GM13976 (cell line): ENCODE data around the gene CHMP1B.

Source experiments
- DNase-seq: peaks from one replicate; pipeline ENCODE4 v3.0.0; 2012; ENCODE audit warnings: low spot score
- in situ Hi-C: fragments of 300-500 bp; cut with MboI; formaldehyde crosslinking; loops from one replicate; pipeline ENCODE4 v1.12.0; 2022; ENCODE audit warnings: low sequenced_read_pairs, mixed read lengths, inconsistent platforms; ENCODE audit not compliant: unreplicated experiment
- TF ChIP-seq, protein P1 (sequence below): IDR thresholded peaks from 2 replicates; pipeline ENCODE4 v1.5.1; 2012; ENCODE audit warnings: borderline replicate concordance, mild to moderate bottlenecking; ENCODE audit not compliant: insufficient read depth; ENCODE audit errors: extremely low read depth, missing control alignments, control extremely low read depth

CHMP1B gene

DNA sequence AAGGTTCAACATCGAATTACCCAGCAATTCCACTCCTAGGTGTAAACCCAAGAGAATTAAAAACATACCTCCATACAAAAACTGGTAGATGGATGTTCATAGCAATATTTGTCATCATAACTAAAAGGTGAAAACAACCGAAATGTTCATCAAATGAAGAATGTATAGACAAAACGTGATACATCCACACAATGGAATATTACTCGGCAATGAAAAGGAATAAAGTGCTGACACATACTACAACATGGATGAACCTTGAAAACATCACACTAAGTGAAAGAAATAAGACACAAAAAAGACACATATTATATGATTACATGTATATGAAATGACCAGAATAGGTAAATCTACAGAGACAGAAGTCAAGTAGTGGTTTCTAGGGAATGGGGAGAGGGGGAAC is 20.6 kb upstream of the CHMP1B start:
- in situ Hi-C loops: no loop called here
- TF ChIP-seq, protein P1, sequence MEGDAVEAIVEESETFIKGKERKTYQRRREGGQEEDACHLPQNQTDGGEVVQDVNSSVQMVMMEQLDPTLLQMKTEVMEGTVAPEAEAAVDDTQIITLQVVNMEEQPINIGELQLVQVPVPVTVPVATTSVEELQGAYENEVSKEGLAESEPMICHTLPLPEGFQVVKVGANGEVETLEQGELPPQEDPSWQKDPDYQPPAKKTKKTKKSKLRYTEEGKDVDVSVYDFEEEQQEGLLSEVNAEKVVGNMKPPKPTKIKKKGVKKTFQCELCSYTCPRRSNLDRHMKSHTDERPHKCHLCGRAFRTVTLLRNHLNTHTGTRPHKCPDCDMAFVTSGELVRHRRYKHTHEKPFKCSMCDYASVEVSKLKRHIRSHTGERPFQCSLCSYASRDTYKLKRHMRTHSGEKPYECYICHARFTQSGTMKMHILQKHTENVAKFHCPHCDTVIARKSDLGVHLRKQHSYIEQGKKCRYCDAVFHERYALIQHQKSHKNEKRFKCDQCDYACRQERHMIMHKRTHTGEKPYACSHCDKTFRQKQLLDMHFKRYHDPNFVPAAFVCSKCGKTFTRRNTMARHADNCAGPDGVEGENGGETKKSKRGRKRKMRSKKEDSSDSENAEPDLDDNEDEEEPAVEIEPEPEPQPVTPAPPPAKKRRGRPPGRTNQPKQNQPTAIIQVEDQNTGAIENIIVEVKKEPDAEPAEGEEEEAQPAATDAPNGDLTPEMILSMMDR: no peak
- no peak for DNase-seq

DNA sequence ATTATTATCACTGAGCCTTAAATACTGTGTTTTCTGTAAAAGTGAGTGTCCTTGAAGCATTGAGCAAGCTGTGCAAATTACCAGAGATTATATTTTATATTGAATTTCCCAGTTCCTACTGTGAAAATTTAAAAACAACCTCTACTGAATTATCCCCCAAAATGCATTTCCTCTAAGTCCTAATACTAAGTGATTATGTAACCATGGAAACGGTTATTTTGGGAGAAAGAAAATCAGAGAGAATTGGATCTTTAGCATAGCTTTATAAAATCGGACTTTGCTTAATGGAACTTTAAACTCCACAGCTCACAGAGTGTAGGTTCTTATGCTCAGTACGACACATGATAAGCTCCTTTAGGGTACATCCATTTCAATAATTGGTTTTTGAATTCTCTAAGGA is 19.3 kb upstream of the CHMP1B start:
- in situ Hi-C loops: no loop called here
- TF ChIP-seq, protein P1: no peak
- DNase-seq: no peak

DNA sequence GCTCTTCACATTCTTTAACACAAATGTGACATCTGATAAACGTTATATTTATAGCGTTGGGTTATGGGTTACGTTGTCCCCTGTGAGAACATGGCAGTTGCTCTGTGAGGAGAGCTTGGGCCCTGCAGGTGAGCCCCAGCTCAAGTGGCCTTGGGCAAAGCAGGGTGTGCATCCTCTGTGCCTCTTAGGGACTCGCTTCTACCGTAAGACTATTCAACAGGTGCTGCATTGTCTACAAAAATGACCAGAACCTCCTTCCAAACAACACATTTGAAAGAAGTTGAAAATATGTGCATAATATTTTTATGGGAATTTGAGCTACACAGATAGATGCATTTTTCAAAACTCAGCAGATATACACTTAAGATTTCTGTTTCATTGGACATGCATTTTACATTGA is 16.4 kb upstream of the CHMP1B start:
- TF ChIP-seq, protein P1: no peak
- in situ Hi-C loops: no loop called here
- no peak for DNase-seq

DNA sequence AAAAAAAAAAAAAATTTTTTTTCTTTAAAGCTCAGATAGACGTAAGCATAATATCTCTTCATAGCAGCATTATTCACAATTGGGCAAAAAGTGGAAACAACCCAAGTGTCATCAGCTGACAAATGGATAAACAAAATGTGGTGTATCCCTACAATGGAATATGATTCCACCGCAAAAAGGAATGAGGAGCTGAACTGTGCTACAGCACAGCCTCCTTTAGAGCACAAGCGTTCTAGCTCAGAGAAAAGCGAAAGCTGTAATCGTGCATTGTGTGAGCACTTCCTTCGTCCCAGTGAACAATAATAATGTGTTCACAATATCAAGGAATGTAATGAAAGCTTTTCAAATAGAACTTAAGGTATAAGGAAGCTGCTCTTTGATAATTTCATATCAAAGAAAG is 11.7 kb upstream of the CHMP1B start:
- DNase-seq: no peak
- TF ChIP-seq, protein P1: no peak
- in situ Hi-C loops: no loop called here

DNA sequence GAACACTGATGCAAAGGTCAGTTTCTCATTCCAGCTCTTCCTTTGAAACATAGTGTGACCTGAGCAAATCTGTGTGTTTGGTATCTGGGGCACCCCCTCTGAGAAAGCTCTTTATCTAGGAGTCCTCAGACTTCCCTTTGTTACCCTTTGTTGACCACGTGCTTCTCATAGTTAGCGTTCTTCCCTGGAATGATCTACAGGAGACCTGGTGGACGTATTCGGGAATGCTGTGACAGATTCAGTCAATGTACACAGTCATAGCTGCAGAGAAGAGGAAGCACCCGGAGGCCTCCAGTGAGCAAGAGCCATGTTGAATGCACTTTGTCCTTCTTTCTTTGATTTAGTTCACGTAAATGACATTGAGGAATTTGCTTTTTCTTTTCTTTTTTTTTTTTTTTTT is 10.7 kb upstream of the CHMP1B start:
- TF ChIP-seq, protein P1: no peak
- DNase-seq: no peak
- in situ Hi-C loops: no loop called here

DNA sequence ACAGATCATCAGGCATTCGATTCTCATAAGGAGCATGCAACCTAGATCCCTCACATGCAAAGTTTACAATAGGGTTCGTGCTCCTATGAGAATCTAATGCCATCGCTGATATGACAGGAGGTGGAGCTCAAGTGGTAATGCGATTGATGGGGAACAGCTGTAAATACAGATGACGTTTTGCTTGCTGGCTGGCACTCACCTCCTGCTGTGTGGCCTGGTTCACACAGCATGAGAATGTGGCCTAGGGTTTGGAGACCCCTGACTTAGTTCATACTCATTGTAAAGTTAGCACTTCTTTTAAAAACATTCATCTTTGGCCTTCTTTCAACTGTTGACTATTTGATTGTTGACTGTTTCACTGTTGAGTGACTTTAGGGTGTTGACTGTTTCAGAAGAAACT is 8.7 kb upstream of the CHMP1B start:
- in situ Hi-C loops: no loop called here
- TF ChIP-seq, protein P1: no peak
- DNase-seq: no peak

DNA sequence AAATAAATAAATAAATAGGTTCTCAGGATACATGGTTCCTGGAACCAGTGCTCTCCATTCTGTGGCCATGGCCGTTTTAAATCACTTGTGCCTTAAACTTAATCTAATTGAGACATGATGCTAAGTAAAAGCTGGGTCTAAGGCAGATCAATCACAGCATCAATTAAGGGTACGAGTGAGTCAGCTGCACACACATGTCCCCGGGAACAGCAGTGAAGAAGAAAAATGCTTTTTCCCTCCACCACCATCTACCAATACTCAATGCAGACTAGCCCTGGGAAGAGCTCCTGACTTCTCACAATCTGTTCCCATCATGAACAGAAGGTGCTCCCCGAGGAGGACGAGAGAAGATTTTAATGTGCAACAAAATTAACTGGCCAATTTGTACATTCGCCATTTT is 6.8 kb upstream of the CHMP1B start:
- DNase-seq: no peak
- TF ChIP-seq, protein P1: no peak
- in situ Hi-C loops: no loop called here
